Keratinocyte (primary cell): ENCODE results near the gene MAGOHB.

ENCODE experiments used
- EZH2 ChIP-seq: IDR thresholded peaks from one replicate; pipeline ENCODE4 v1.6.1; 2012; ENCODE audit warnings: inconsistent platforms, mild to moderate bottlenecking, low read length, moderate library complexity
- TF ChIP-seq, protein P1 (sequence below), 3 experiments: IDR thresholded peaks in 1 of 3; conservative IDR thresholded peaks in 1 of 3; optimal IDR thresholded peaks in 1 of 3; 2 replicates in 2 of 3; 3 replicates in 1 of 3; pipeline versions ENCODE3 to v1.5.1; 2011; ENCODE audit warnings: low read length in 3 of 3, mild to moderate bottlenecking in 3 of 3, moderate library complexity in 2 of 3, control low read depth in 1 of 3, inconsistent platforms in 1 of 3; ENCODE audit not compliant: insufficient read depth in 2 of 3; ENCODE audit errors: extremely low read depth in 1 of 3

DNA sequence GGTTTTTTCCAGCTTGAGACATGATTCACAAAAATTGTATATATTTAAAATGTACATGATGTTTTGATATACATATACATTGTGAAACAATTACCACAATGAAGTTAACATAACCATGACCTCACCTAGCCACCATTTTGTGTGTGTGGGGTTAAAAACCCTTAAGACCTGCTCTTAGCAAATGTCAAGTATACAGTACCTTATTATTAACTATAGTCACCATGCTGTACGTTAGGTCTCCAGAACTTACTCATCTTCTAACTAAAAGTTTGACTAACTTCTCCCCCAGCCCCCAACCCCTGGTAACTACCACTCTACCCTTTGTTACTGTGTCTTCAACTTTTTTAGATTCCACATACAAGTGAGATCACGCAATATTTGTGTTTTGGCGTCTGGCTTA is 55.1 kb downstream of the MAGOHB start:
- TF ChIP-seq, protein P1, sequence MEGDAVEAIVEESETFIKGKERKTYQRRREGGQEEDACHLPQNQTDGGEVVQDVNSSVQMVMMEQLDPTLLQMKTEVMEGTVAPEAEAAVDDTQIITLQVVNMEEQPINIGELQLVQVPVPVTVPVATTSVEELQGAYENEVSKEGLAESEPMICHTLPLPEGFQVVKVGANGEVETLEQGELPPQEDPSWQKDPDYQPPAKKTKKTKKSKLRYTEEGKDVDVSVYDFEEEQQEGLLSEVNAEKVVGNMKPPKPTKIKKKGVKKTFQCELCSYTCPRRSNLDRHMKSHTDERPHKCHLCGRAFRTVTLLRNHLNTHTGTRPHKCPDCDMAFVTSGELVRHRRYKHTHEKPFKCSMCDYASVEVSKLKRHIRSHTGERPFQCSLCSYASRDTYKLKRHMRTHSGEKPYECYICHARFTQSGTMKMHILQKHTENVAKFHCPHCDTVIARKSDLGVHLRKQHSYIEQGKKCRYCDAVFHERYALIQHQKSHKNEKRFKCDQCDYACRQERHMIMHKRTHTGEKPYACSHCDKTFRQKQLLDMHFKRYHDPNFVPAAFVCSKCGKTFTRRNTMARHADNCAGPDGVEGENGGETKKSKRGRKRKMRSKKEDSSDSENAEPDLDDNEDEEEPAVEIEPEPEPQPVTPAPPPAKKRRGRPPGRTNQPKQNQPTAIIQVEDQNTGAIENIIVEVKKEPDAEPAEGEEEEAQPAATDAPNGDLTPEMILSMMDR (optimal IDR thresholded peaks at IDR 0.05 in 1 of 3, IDR thresholded peaks at IDR 0.05 in 1 of 3, conservative IDR thresholded peaks at IDR 0.05 in 1 of 3; ENCODE audit: extremely low read depth in 1 of 3, insufficient read depth in 2 of 3, low read length in 3 of 3), result no peak
- no peak for TF ChIP-seq EZH2
